GM21576 (cell line): Measurements from ENCODE around the gene BDKRB2.

Source experiments
- ATAC-seq: cut with Tn5 transposase; IDR thresholded peaks from one replicate; pipeline ENCODE4 v1.9.1; 2021; ENCODE audit warnings: mild to moderate bottlenecking, moderate library complexity; ENCODE audit not compliant: unreplicated experiment

BDKRB2 gene

GRCh38 chr14:96176275-96176674, 28.4 kb upstream of the BDKRB2 start:
- no peak for ATAC-seq

DNA sequence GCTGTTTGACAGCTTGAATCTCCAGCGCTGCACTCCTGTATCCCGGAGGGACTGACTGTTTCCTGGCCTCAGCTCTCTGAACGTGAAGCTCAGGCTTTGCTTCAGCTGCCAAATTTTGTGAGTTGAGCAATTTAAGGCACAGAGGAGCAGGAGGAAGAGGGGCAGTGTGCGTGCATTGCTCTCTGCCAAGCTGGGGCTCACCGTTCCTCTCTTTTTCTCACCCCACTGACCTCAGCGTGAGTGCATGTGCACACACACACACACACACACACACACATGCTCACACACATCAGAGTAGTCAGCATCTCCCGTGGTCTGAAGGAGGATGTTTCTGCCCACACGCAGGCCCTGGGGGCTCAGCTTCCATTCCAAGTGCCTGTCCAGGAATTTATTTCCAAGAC, 27.8 kb upstream of the BDKRB2 start:
- ATAC-seq = no peak

- peak; percentile 68 for ATAC-seq
Observed at GRCh38 chr14:96177766-96178375, 26.8 kb upstream of the BDKRB2 start.

- no peak for ATAC-seq
Observed at GRCh38 chr14:96178461-96179321, 25.9 kb upstream of the BDKRB2 start.

DNA sequence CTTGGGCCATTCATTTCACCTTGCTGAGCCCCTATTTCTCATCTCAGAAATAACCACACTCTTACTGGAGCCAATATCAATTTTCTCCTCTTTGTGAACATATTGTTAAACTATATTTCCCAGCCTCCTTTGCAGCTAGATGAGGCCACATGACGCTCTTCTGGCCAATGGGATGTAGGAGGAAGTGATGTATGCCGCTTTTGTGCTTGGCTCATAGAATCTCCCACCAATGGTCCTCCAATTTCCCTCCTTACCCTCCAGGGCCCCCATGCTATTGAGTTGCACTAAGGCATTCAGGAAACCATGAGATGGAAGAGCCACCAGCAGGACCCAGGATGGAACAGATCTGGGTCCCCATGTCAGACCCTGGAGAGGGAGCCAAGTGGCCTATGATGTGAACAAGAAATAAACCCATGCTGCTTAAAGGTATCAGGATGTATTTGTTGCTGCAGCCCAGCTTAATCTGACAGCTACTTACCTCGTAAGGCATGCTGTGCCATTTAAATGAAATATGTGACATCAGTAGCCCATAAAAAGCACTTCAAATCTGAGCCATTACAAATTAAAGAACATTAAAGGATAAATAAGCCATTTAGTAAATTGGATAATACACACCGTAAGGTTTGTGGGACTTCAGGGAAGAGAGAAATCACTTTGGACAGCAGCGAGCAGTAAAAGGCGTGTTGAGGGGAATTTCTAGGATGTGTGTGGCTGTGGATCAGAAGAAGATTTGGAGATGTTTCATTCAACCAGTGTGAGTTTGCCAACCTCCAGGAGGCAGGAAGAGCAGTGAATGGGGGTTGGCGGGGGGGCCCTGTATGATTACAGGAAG, 24.4 kb upstream of the BDKRB2 start:
- no peak for ATAC-seq

GRCh38 chr14:96181186-96182056, 23.2 kb upstream of the BDKRB2 start:
- ATAC-seq = no peak

DNA sequence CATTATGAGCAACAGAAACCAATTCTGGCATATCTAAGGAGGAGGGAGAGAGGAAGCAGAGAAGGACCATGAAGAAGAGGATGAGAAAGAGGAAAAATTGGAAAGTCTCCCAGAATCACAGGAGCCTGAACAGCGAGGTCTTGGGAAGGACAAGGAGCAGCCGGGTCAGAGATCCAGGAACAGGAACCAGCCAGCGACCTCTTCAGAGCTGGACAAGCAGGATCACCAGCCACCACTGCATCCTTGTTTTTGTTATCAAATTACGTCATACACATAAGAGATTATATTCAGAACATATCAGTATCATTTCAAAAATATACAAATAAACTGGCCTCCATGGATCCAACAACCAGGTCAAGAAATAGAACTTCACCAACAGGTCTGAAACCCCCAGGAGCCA, 22.1 kb upstream of the BDKRB2 start:
- ATAC-seq = no peak

- ATAC-seq = no peak
Observed at GRCh38 chr14:96184737-96185136, 19.9 kb upstream of the BDKRB2 start.

- ATAC-seq = no peak
Observed at GRCh38 chr14:96187216-96188031, 17.2 kb upstream of the BDKRB2 start.

DNA sequence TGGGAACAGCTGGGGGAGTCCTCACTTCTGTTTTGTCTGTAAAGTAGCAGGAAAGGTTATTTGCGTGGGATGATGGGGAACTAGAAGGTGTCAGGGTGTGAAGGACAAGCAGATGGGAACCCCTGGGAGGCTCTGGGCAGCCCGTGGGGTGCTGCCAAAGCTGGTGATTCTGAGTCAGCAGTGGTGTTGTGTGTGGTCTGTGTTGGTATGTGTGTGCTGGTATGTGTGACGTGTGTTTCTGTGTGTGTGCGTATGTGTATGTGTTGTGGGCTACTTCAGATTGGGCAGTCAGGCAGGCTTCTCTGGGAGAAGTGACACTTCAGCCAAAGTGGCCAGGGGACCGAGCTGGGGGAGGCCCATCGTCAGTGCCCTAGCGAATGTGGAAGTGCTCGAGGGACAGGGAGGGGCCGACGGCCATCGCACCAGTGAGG, 15.3 kb upstream of the BDKRB2 start:
- no peak for ATAC-seq

GRCh38 chr14:96191353-96191752, 13.3 kb upstream of the BDKRB2 start:
- no peak for ATAC-seq

DNA sequence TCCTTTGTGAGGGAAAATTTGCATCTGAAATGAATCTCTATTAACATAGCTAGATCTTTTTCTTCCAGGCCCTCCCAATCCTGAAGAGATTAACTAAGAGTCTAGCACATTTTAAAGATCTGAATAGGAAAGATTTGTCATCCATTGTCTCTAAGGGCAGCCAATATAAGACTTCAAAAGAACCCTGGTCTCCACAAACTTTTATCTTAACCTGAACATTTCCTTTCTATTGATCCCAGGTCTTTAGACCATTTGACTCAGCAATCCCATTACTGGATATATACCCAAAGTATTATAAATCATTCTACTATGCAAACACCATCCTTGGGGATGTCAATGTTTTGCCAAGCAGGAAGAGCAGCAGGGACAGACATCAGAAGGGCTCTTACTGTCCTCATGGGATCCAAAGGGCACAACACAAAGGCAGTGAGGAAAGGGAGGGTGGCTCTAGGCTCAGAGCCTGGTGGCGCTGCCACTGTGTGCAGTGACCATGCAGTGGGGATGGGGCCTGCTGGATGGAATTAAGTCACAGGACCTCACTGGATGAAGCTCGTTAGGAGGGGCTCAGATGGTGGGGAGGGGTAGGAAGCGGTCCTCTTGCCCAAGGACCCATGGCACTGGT, 12.7 kb upstream of the BDKRB2 start:
- no peak for ATAC-seq

DNA sequence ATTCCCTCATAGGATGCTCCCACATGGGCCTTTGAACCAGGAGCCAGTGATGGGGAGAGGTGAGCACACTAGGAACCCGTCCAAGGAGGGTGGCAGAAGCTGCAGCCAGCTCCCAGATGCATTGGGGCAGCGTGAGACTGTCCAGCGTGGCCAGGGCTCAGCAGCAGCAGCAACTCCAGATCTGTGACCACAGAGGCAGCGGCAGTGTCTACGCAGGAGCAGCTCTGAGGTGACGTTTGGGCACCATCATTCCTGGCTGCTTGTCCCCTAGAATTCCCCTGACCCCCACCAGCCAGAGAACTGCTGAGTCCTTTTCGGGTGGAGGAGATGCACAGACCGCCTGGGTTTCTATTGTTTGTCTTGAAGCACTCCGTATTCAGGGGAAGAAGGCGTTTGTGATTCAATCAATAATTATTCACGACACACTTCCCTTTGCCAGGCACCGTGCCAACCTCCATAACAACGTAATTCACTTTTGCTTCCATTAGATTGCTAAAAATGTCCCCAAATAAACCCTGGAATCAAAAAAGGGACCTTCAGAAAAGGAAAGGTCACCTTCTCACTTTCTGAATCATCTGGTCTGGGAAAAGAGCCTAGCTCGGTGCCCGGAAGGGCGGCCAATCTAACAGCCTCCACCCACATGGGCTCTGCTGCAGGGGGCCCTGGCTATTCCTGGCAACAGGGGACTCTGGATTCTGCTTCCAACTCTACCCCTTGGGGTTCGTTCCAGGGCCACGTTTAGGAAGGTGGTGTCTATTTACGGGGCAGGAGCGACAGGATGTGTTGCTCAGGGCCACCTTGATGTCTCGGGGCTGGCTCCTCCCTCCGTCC, 11.4 kb upstream of the BDKRB2 start:
- no peak for ATAC-seq

GRCh38 chr14:96194262-96194656, 10.4 kb upstream of the BDKRB2 start:
- no peak for ATAC-seq

DNA sequence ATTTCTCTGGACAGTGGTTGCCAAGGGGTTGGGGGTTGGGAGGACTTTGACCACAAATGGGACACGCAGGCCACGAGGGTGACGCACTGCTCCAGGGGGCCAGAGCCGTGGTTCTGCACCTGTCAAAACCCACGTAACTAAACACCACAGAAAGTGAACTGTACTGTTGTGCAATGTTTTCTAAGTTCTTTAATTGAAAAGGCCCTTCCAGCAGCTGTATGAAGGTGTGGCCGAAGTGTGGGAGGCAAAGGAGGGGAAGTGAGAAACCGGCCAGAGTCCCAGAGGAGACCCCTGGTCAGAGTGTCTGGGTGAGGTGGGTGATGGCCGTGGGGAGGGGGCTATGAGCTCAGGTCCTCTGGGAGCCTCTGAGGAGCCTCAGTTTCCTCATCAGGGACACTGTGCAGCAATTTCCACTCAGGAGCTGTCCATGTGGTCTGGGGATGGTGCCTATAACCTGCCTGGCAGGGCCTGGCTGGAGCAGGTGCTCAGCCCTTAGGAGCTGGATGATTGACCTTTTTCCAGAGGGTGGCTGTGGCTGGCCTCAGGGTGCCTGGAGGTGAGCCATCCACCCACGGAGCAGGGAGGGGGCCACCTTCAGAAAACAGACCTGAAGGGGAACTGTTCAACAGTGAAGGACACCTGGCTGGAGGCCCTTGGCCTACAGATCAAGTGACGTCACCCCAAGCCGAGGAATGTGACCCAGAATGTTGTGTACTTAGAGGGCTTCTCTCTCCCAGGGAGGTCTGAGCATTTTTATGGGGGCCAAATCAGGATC, 9.8 kb upstream of the BDKRB2 start:
- ATAC-seq = no peak

DNA sequence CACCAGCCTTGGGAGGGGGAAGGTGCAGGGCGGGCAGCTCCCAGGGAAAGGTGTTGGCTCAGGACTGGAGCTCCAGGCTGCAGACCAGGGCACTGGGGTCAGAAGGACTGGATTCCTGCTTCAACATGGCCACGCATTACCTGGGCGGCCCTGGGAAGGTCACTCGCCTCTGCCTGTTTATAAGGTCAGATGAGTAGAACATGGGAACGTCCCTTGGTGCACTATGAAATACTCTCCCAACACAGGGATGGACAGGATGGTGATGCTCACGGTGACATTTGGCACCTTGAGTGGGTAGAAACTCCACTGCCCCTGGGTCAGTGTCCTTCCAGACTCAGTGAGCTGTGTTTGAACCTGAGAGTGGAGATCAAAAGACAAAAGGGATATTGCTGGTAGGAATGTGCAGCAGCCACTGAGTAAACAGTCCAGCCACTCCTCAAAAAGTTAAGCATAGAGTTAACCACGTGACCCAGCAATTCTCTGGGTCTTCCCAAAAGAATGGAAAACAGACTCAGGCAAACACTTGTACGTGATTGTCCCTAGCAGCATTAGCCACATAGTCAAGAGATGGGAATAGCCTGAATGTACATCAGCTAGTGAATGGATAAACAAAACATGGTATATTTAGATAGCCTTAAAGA, 9.1 kb upstream of the BDKRB2 start:
- no peak for ATAC-seq

- no peak for ATAC-seq
Observed at GRCh38 chr14:96197163-96197852, 7.3 kb upstream of the BDKRB2 start.
